ENCODE data around the gene PRKG1.

DNA sequence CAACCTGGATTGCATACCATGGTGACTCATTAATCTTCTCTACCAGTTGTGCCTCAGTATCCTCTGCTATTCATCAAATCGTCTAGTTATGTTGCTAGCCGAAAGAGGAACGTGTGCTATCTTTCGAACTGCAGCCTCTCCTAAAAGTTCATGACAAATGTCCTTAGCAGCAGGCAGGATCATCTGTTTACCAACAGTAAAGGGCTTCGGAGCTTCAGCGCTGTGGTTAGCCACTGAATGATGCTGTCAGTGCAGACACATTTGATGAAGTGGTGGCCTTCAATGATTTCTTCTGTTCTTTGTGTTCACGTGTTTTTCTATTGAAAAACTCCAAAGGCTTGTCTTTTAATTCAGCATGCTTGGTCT, 556.3 kb downstream of the PRKG1 start:
- TF ChIP-seq POLR2AphosphoS5 (IDR thresholded peaks at IDR 0.05; ENCODE audit: low read depth) (no peak), EZH2 (IDR thresholded peaks at IDR 0.05; ENCODE audit: low read depth, unreplicated experiment) (no peak), JUNB (IDR thresholded peaks at IDR 0.05; ENCODE audit: unreplicated experiment) (no peak), NANOG (IDR thresholded peaks at IDR 0.05; ENCODE audit: borderline replicate concordance) (no peak)
- TF ChIP-seq, protein P1, sequence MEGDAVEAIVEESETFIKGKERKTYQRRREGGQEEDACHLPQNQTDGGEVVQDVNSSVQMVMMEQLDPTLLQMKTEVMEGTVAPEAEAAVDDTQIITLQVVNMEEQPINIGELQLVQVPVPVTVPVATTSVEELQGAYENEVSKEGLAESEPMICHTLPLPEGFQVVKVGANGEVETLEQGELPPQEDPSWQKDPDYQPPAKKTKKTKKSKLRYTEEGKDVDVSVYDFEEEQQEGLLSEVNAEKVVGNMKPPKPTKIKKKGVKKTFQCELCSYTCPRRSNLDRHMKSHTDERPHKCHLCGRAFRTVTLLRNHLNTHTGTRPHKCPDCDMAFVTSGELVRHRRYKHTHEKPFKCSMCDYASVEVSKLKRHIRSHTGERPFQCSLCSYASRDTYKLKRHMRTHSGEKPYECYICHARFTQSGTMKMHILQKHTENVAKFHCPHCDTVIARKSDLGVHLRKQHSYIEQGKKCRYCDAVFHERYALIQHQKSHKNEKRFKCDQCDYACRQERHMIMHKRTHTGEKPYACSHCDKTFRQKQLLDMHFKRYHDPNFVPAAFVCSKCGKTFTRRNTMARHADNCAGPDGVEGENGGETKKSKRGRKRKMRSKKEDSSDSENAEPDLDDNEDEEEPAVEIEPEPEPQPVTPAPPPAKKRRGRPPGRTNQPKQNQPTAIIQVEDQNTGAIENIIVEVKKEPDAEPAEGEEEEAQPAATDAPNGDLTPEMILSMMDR (conservative IDR thresholded peaks at IDR 0.05; ENCODE audit: low read depth in 2 of 2): no peak
- TF ChIP-seq, protein P2, sequence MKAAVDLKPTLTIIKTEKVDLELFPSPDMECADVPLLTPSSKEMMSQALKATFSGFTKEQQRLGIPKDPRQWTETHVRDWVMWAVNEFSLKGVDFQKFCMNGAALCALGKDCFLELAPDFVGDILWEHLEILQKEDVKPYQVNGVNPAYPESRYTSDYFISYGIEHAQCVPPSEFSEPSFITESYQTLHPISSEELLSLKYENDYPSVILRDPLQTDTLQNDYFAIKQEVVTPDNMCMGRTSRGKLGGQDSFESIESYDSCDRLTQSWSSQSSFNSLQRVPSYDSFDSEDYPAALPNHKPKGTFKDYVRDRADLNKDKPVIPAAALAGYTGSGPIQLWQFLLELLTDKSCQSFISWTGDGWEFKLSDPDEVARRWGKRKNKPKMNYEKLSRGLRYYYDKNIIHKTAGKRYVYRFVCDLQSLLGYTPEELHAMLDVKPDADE (IDR thresholded peaks at IDR 0.05): no peak

Data from GM23338 (cell line).